Smooth muscle cell (in vitro differentiated cells): ENCODE results near the gene CALML3. TPM values are rescaled to one million over a fixed set of nuclear protein-coding genes. Genes with fewer than 3 reads are reported as not detected.

Experiments used
- DNase-seq: peaks from one replicate; lab custom pipeline; 2025; ENCODE audit not compliant: unreplicated experiment; lab: John Stamatoyannopoulos, UW
- H2AFZ ChIP-seq: fragments of 200-600 bp; sonication (generic); 2 replicates; pipeline ENCODE4 v1.6.0; 2016; ENCODE audit warnings: antibody characterized with exemption, low read depth, mild to moderate bottlenecking
- H3F3A ChIP-seq: fragments of 200-600 bp; sonication (generic); 2 replicates; pipeline ENCODE4 v1.6.0; 2017; ENCODE audit warnings: antibody characterized with exemption, low read depth
- H3K27ac ChIP-seq: fragments of 200-600 bp; sonication (generic); 2 replicates; pipeline ENCODE4 v1.5.1; 2016; ENCODE audit warnings: low read depth, mild to moderate bottlenecking
- H3K27me3 ChIP-seq: fragments of 200-600 bp; sonication (generic); 2 replicates; pipeline ENCODE4 v1.6.1; 2016; ENCODE audit warnings: low read depth, mild to moderate bottlenecking
- H3K36me3 ChIP-seq: fragments of 200-600 bp; sonication (generic); 2 replicates; pipeline ENCODE4 v1.5.1; 2016; ENCODE audit warnings: low read depth
- H3K4me1 ChIP-seq: fragments of 200-600 bp; sonication (generic); 2 replicates; pipeline ENCODE4 v1.5.1; 2016; ENCODE audit warnings: low read depth
- H3K4me2 ChIP-seq: fragments of 200-600 bp; sonication (generic); 2 replicates; pipeline ENCODE4 v1.6.0; 2016; ENCODE audit warnings: mild to moderate bottlenecking
- H3K4me3 ChIP-seq: fragments of 200-600 bp; sonication (generic); 2 replicates; pipeline ENCODE4 v1.5.1; 2016; ENCODE audit warnings: mild to moderate bottlenecking
- H3K79me2 ChIP-seq: fragments of 200-600 bp; sonication (generic); 2 replicates; pipeline ENCODE4 v1.6.0; 2016; ENCODE audit warnings: low read depth, mild to moderate bottlenecking
- H3K9ac ChIP-seq: fragments of 200-600 bp; sonication (generic); 2 replicates; pipeline ENCODE4 v1.6.0; 2016; ENCODE audit warnings: low read depth
- H3K9me3 ChIP-seq: fragments of 200-600 bp; sonication (generic); replicated peaks from 2 replicates; pipeline ENCODE4 v1.5.1; 2016; ENCODE audit warnings: low read depth
- H4K20me1 ChIP-seq: fragments of 200-600 bp; sonication (generic); 2 replicates; pipeline ENCODE4 v1.6.0; 2016; ENCODE audit warnings: low read depth
- WGBS: methylation state at CpG from one replicate; pipeline ENCODE4 v1.1.7; 2016; ENCODE audit warnings: low lambda C conversion rate; 5-methylcytosine and 5-hydroxymethylcytosine counted together
- polyA plus RNA-seq: library from polyadenylated mRNA; unstranded; fragments of >200 nt; fragmentation: Nextera tagmentation; extraction: Ambion mirVana; gene quantifications from 2 replicates; pipeline ENCODE4 v1.2.1, GENCODE V29; 2016
- total RNA-seq: library from RNA; depleted of rRNA; stranded (reverse); fragments of >200 nt; gene quantifications from 2 replicates; pipeline ENCODE4 v1.2.3, GENCODE V29; 2014
- TF ChIP-seq, protein P1 (sequence below): fragments of 200-600 bp; sonication (generic); IDR thresholded peaks from 2 replicates; pipeline ENCODE4 v1.5.1; 2017; ENCODE audit warnings: borderline replicate concordance, mild to moderate bottlenecking, antibody characterized with exemption; ENCODE audit not compliant: insufficient read depth, poor library complexity, severe bottlenecking

The CALML3 gene
- total and polyA plus RNA-seq, 2 experiments from 2014 or later: 0.49 TPM; not detected in 1

DNA sequence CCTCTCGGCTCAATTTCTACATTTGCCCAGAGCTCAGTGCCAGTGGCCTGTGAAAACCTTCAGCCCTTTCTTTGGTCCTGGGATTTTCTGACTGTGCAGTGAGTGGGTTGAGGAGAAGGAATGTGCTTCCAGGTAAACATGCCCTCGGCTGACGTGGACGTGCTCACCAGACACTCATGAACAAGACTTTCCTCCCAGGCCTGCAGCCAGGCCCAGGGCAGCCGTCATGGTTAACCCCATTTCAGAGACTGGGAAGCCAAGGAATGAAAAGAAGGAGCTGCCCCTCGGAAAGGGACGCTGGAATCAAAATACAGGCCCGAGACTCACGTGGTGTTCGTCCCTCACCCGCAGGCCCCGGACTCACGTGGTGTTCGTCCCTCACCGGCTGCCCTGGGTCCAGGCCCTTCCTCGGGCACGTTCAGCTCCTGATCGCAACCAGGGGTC, 16.6 kb upstream of the CALML3 start:
- Histone ChIP-seq H3K27me3 (no peaks in the 10 kb centered on the region), H3K36me3 (no peaks in the 10 kb centered on the region), H3K79me2 (no peaks in the 10 kb centered on the region), H2AFZ (no peak overlapping the region), H3K4me2 (no peak overlapping the region), H3K4me1 (peaks cover 5% of the 10 kb centered on the region), H3K9ac (no peak overlapping the region), H3K4me3 (no peak overlapping the region), H3F3A (no peaks in the 10 kb centered on the region), H4K20me1 (no peaks in the 10 kb centered on the region), H3K27ac (no peak overlapping the region), H3K9me3 (no peaks in the 10 kb centered on the region)
- WGBS: 93% methylated on average over 18 of the region's 18 CpGs
- TF ChIP-seq, protein P1, sequence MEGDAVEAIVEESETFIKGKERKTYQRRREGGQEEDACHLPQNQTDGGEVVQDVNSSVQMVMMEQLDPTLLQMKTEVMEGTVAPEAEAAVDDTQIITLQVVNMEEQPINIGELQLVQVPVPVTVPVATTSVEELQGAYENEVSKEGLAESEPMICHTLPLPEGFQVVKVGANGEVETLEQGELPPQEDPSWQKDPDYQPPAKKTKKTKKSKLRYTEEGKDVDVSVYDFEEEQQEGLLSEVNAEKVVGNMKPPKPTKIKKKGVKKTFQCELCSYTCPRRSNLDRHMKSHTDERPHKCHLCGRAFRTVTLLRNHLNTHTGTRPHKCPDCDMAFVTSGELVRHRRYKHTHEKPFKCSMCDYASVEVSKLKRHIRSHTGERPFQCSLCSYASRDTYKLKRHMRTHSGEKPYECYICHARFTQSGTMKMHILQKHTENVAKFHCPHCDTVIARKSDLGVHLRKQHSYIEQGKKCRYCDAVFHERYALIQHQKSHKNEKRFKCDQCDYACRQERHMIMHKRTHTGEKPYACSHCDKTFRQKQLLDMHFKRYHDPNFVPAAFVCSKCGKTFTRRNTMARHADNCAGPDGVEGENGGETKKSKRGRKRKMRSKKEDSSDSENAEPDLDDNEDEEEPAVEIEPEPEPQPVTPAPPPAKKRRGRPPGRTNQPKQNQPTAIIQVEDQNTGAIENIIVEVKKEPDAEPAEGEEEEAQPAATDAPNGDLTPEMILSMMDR: no peak
- no peak for DNase-seq

DNA sequence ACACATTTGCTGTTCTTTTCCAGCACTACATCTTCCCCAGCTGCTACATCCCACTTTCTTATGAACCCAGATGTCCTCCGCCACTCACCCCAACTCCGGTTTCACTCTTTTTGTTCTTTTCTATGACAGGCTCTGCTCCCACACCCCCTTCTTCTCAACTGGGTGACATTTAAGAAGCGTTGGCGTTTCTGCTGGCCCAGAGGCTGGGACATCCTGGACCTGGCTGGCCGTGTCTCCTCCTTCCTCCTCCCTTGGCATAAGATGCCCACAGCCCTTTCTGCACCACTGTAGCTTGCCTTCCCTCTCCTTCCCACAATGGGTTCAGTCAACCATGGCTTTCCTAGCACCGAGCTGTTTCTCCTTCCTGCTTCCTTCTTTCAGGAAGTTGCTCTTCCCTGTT, 16.0 kb upstream of the CALML3 start:
- Histone ChIP-seq H2AFZ (no peak overlapping the region), H4K20me1 (no peaks in the 10 kb centered on the region), H3K9ac (no peak overlapping the region), H3K27ac (no peak overlapping the region), H3F3A (no peaks in the 10 kb centered on the region), H3K27me3 (no peaks in the 10 kb centered on the region), H3K36me3 (no peaks in the 10 kb centered on the region), H3K4me3 (no peak overlapping the region), H3K4me2 (no peak overlapping the region), H3K4me1 (peaks cover 10% of the 10 kb centered on the region), H3K9me3 (no peaks in the 10 kb centered on the region), H3K79me2 (no peaks in the 10 kb centered on the region)
- no peak for DNase-seq
- WGBS: 96% methylated on average over 6 of the region's 6 CpGs
- TF ChIP-seq, protein P1: no peak

DNA sequence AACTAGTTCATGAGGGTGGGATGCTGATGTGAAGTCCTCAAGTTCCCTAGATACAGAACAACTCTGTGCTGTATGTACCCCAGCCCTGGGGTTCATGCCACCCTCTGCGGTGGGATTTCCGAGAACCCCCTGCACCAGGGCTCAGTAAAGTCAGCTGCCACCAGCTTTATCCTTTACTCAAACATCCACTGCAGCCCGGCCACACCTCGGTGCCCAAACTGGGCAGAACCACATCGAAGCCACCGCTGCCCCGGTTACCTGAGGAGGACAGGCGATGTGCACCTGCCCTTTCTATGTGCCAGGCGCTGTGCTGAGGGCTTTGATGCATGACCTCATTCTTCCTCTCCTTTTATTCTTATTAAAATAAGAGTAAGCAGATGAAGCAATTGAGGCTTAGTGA, 15.5 kb upstream of the CALML3 start:
- no peaks in the 10 kb centered on the region for H3K9me3 ChIP-seq

DNA sequence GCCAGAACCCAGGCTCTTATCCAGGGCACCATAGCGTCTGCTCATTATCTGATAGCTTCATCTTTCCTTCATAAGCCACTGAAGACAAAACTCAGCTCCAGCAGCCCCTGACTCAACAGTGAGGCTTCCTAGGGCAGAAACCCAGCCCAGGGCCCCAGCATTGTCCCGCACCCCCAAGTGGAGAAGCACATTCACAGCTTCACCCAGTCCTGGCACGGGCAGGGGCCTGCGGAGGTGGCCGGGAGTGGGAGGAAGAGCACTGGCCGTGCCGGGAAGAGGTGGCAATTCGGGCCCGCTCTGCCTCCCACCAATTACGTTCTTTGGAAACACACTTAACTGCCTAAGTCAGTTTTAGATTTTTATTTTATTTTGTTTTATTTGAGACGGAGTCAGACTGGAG, 15.1 kb upstream of the CALML3 start:
- no peaks in the 10 kb centered on the region for H4K20me1 ChIP-seq
- H3K9ac ChIP-seq: no peak overlapping the region
- no peak overlapping the region for H3K27ac ChIP-seq
- H3K27me3 ChIP-seq: no peaks in the 10 kb centered on the region
- WGBS: 87% methylated on average over 11 of the region's 11 CpGs
- TF ChIP-seq, protein P1: no peak
- no peaks in the 10 kb centered on the region for H3K36me3 ChIP-seq
- no peaks in the 10 kb centered on the region for H3K9me3 ChIP-seq
- DNase-seq: no peak
- H3K4me1 ChIP-seq: peaks cover 14% of the 10 kb centered on the region
- H3K4me3 ChIP-seq: no peak overlapping the region
- no peaks in the 10 kb centered on the region for H3K79me2 ChIP-seq
- no peaks in the 10 kb centered on the region for H3F3A ChIP-seq
- no peak overlapping the region for H2AFZ ChIP-seq
- no peak overlapping the region for H3K4me2 ChIP-seq

More for the DNA sequence above, 15.5 kb upstream of the CALML3 start:
- no peak overlapping the region for H3K9ac ChIP-seq
- H3K27ac ChIP-seq: no peak overlapping the region
- no peaks in the 10 kb centered on the region for H3F3A ChIP-seq
- no peak for DNase-seq
- H2AFZ ChIP-seq: no peak overlapping the region
- no peaks in the 10 kb centered on the region for H3K27me3 ChIP-seq
- H3K4me2 ChIP-seq: no peak overlapping the region
- H4K20me1 ChIP-seq: no peaks in the 10 kb centered on the region
- H3K79me2 ChIP-seq: no peaks in the 10 kb centered on the region
- no peaks in the 10 kb centered on the region for H3K36me3 ChIP-seq
- 94% methylated on average over 9 of the region's 9 CpGs for WGBS
- H3K4me1 ChIP-seq: peaks cover 10% of the 10 kb centered on the region
- TF ChIP-seq, protein P1: no peak
- H3K4me3 ChIP-seq: no peak overlapping the region
